Cerebellar nuclear complex (tissue), 1 donor: Measurements from ENCODE around the gene NFYC.

Source experiments
- DNase-seq, 2 experiments: peaks; one replicate each; lab custom pipeline; 2025; lab: John Stamatoyannopoulos, UW

NFYC gene

GRCh38 chr1:40739455-40740008 lies 48.0 kb downstream of the NFYC start:
- no peak for DNase-seq

GRCh38 chr1:40740039-40740996 lies 48.8 kb downstream of the NFYC start:
- no peak for DNase-seq

GRCh38 chr1:40740997-40741736 lies 49.7 kb downstream of the NFYC start:
- DNase-seq, result no peak

GRCh38 chr1:40742363-40743061 lies 51.0 kb downstream of the NFYC start:
- no peak for DNase-seq

DNA sequence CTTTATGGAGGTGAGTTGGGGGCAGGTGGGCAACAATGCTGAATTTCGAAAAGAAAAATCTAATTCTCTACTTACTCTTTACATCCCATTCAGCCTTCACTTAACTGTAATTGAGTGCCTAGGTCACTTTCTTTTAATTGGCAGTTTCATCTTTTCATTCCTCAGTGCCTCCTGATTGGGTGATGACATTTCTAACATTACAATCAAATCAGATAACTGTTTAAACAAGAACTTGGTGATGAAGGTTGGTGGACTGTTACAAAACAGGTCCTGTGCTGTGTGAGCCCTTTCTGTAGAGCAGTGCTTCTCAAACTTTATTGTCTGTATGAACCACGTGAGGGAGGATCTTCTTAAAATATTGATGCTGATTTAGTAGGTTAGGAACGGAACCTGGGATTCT lies 51.9 kb downstream of the NFYC start:
- DNase-seq, result no peak

DNA sequence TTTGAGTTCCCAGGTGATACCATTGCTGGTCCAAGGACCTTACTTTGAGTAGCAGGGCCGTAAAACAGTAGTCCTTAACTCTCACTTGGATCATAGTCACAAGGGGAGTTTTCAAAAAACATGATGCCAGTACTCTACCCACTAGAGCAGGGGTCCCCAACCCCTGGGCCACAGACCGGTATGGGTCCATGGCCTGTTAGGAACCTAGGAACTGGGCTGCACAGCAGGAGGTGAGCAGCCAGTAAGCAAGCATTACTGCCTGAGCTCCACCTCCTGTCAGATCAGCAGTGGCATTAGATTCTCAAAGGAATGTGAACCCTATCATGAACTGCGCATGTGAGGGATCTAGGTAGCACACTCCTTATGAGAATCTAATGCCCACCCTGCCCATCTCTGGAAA lies 52.4 kb downstream of the NFYC start:
- no peak for DNase-seq

GRCh38 chr1:40745176-40745575 lies 53.7 kb downstream of the NFYC start:
- no peak for DNase-seq

- no peak for DNase-seq
Observed at GRCh38 chr1:40746344-40747090, 55.0 kb downstream of the NFYC start.

DNA sequence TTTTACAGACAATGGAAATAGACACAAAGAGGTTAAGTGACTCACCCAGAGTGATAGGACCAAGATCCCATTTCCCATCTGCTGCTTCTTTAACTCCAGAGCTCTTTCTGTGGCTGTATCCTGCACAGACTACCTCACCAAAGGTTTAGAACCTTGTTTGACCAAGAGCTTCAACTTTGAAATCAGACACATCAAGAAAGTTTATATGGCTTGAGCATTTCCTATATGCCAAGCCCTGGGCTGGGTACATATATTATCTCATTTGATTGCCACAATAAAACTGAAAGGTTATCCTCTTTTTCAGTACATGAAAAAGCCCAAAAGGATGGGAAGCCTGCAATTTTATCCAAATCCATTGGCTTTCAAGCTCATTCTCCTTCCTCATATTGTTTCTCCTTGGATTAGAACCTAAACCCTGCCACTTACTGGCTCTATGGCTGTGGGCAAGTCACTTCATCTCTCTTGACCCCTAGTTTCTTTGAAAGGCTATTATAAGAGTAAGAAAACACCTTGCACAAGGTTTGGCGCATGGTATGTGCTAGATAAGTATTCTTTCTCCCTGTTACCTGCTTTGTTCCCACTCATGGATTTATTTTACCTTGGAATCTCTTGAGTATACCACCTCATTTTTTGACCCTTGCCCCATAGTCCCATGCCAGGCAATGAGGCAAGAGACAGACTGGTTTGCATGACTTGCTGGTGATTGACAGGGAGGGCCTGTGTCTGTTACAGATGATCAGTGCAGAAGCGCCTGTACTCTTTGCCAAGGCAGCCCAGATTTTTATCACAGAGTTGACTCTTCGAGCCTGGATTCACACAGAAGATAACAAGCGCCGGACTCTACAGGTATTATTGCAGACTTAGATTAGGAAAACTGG lies 57.6 kb downstream of the NFYC start:
- no peak for DNase-seq

DNA sequence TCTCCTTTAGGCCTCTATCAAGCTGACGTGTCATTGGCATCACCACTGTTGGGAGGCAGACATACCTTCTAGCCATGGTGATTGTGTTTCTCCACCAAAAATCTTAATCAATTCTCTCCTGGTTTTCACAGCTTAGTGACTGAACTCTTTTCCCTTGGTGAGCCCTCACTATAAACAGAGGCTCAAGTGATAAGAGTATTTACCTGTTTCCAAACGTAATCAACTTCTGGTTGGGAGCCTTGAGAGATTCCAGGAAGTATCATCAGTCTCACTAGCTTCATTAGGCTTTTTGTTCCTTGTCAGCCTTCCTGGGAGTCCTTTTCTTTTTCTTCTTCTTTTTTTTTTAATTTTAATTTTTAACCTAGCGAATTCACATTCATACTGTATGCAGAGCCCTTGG lies 58.3 kb downstream of the NFYC start:
- no peak for DNase-seq

DNA sequence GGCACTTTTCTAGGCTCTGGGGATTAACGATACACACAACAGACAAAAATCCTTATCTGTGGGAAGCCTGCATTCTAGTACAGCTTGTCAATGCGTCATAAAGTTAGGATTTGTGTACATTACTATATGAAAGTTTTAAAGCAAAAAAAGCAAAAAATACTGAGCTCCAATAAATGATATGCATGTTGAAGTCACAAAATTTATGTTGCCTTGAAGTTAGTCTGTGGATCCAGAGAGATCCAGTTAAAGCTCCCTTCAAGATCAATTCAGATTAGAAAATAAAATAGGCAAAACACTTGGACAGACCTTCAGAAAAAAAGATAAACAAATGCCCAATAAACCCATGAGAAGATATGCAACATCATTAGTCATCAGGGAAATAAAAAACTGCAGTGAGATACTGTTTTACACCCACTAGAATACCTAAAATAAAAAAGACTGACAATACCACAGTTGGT lies 59.0 kb downstream of the NFYC start:
- DNase-seq, result no peak

DNA sequence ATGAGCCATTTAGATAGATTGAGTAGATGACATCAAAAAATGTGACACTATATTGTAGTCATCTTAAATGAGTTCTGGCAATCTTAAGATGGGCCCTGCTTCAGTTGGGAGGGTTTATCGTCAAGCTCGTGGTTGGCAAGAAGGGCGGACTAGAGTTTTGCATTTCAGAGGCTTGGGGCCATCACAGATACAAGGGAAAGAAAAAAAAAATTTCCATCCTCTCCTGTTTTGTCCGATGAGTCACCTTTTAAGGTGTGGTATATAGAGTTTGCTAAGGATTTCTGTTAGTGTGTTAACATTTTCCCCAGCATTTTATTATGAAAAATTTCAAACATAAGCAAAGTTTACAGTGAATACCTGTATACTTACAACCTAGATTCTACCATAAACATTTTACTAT lies 60.3 kb downstream of the NFYC start:
- no peak for DNase-seq

- no peak for DNase-seq
Observed at GRCh38 chr1:40753142-40753882, 61.8 kb downstream of the NFYC start.

DNA sequence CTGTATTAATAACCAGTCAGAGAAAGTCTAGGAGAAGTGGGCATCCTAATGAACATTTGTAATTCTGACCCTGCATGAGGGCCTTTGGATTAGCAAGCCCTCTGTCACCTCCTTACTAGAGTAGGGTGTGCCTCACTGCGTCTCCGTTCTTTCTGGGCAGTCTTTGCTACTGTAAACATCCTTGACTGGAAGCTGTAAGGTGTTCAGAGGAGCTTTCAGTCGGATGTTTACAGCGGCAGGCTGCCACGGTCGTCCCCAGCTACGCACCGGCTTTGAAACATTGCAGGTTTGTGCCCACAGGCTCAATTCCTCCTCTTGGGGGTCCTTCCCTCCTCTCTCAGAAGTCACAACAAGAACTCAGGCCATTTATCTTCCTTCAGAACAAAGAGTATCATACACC lies 62.7 kb downstream of the NFYC start:
- DNase-seq, result no peak

- no peak for DNase-seq
Observed at GRCh38 chr1:40755067-40755466, 63.6 kb downstream of the NFYC start.

- no peak for DNase-seq
Observed at GRCh38 chr1:40756523-40756922, 65.0 kb downstream of the NFYC start.

- DNase-seq, result no peak
Observed at GRCh38 chr1:40757084-40757483, 65.6 kb downstream of the NFYC start.

DNA sequence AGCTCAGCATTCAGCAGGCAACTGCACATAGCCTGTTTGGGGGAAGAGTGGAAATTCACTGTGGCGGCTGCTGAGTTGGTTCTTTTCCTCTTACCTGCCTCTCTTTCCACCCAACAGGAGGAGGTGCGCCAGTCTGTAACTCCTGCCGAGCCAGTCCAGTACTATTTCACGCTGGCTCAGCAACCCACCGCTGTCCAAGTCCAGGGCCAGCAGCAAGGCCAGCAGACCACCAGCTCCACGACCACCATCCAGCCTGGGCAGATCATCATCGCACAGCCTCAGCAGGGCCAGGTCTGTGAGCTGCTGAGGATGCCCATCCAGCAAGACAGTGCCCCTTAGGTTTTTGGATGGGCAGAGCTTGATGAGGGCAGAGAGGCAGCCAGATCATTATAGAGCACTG lies 66.5 kb downstream of the NFYC start:
- no peak for DNase-seq

DNA sequence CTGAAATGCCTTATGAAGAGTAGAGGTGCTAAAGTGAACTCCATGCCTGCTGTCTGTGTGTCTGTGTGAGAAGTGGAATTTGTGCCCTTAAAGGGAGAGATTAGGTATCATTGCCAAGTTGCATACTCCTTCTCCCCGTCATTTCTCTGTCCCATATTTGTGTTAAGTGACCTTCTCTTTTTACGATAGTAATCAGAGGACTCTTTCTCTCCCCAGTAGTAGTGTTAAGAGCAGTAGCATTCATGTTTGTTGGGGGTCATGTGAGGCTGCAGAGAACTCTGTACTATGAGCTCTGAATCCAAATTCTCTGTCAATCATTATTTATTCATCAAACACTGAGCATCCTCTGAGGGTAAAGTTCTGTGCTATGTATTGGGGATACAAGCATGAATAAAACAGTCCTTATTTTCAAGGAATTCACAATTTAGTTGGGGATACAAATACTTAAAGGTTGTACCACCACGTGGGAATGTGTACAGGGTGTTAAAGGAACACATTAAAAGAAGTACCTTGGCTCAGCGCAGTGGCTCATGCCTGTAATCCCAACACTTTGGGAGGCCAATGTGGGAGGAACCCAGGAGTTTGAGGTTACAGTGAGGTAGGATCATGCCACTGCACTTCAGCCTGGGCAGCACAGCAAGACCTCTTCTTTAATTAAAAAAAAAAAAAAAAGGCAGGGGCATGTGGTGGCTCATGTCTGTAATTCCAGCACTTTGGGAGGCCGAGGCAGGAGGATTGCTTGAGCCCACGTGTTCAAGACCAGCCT lies 67.3 kb downstream of the NFYC start:
- DNase-seq, result no peak
